ENCODE data around the gene RUBCN.
"Not testable (repeated sequence)": the region's sequence is repeated elsewhere in the genome, so short reads cannot be mapped to it uniquely, and the experiment has no call there.

DNA sequence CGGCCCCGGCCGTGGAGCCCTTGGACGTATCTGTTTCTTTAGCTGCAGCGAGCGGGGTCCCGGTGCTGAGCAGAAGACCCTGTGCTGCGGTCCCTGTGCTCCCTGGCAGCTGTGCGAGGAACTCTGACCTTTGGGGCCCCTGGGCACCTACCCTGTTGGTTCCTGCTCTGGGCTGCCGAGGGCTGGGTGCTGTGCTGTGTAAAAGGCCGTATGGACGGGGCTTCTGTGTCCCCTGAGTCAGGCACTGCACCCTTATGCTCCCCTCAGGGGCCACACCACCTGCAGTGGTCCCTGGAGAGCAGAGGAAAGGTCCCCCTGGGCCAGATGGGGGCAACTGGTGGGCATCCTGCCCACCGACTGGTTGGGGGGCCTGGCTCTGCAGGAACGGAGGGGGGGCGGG lies 71.2 kb downstream of the RUBCN start:
- not testable (repeated sequence) for TF ChIP-seq EZH2 (IDR thresholded peaks at IDR 0.05; ENCODE audit: borderline replicate concordance, control insufficient read depth, low read depth, low read length); POLR2A (IDR thresholded peaks at IDR 0.05; ENCODE audit: low read depth, low read length); TAF1 (IDR thresholded peaks at IDR 0.05; ENCODE audit: borderline replicate concordance, low read depth, low read length); HDAC6 (IDR thresholded peaks at IDR 0.05; ENCODE audit: unreplicated experiment); EP300 (IDR thresholded peaks at IDR 0.05; ENCODE audit: borderline replicate concordance in 1 of 2, control insufficient read depth in 1 of 2, low read depth in 2 of 2, low read length in 2 of 2); RB1 (IDR thresholded peaks at IDR 0.05; ENCODE audit: borderline replicate concordance)
- TF ChIP-seq, protein P1, sequence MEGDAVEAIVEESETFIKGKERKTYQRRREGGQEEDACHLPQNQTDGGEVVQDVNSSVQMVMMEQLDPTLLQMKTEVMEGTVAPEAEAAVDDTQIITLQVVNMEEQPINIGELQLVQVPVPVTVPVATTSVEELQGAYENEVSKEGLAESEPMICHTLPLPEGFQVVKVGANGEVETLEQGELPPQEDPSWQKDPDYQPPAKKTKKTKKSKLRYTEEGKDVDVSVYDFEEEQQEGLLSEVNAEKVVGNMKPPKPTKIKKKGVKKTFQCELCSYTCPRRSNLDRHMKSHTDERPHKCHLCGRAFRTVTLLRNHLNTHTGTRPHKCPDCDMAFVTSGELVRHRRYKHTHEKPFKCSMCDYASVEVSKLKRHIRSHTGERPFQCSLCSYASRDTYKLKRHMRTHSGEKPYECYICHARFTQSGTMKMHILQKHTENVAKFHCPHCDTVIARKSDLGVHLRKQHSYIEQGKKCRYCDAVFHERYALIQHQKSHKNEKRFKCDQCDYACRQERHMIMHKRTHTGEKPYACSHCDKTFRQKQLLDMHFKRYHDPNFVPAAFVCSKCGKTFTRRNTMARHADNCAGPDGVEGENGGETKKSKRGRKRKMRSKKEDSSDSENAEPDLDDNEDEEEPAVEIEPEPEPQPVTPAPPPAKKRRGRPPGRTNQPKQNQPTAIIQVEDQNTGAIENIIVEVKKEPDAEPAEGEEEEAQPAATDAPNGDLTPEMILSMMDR (IDR thresholded peaks at IDR 0.05 in 2 of 3, conservative IDR thresholded peaks at IDR 0.05 in 1 of 3; ENCODE audit: control insufficient read depth in 2 of 3, extremely low read depth in 1 of 3, insufficient read depth in 1 of 3, low read depth in 3 of 3, low read length in 3 of 3) = not testable (repeated sequence)
- TF ChIP-seq, protein P2, sequence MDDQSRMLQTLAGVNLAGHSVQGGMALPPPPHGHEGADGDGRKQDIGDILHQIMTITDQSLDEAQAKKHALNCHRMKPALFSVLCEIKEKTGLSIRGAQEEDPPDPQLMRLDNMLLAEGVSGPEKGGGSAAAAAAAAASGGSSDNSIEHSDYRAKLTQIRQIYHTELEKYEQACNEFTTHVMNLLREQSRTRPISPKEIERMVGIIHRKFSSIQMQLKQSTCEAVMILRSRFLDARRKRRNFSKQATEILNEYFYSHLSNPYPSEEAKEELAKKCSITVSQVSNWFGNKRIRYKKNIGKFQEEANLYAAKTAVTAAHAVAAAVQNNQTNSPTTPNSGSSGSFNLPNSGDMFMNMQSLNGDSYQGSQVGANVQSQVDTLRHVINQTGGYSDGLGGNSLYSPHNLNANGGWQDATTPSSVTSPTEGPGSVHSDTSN (IDR thresholded peaks at IDR 0.05; ENCODE audit: insufficient replicate concordance, low read depth, low read length) = not testable (repeated sequence)

All from GM12878 (cell line).